SK-N-MC (cell line): ENCODE data around the gene CACNA1E.

ENCODE experiments used
- DNase-seq: peaks from one replicate; pipeline ENCODE4 v3.0.0-alpha.2; 2011; ENCODE audit warnings: low read depth, low spot score
- H3K27ac ChIP-seq: fragments of 200-600 bp; sonication (generic); 2 replicates; pipeline ENCODE4 v1.5.1; 2016; ENCODE audit warnings: mixed run types
- H3K36me3 ChIP-seq: fragments of 200-600 bp; sonication (generic); 2 replicates; pipeline ENCODE4 v1.6.1; 2017; ENCODE audit warnings: antibody characterized with exemption, low read length, mixed read lengths; ENCODE audit not compliant: insufficient read depth
- H3K4me3 ChIP-seq: fragments of 200-600 bp; sonication (generic); 2 replicates; pipeline ENCODE4 v1.5.1; 2016
- H3K9ac ChIP-seq: fragments of 200-600 bp; sonication (generic); 2 replicates; pipeline ENCODE4 v1.8.0; 2017; ENCODE audit warnings: mixed run types, mixed read lengths; ENCODE audit not compliant: insufficient read length
- H3K9me3 ChIP-seq: fragments of 200-600 bp; sonication (generic); 2 replicates; pipeline ENCODE4 v1.6.1; 2017; ENCODE audit warnings: low read depth, mild to moderate bottlenecking, antibody characterized with exemption, low read length, moderate library complexity, mixed read lengths
- EZH2 ChIP-seq: fragments of 200-600 bp; sonication (generic); IDR thresholded peaks from one replicate; pipeline ENCODE4 v1.6.1; 2017; ENCODE audit warnings: antibody characterized with exemption
- FOXP2 ChIP-seq: optimal IDR thresholded peaks from 2 replicates; pipeline ENCODE3; 2011; ENCODE audit warnings: mild to moderate bottlenecking, moderate library complexity; ENCODE audit not compliant: insufficient read depth; ENCODE audit errors: extremely low read length, control extremely low read depth
- POLR2AphosphoS5 ChIP-seq: IDR thresholded peaks from 2 replicates; pipeline ENCODE4 v1.6.1; 2012; ENCODE audit warnings: mild to moderate bottlenecking, low read depth, low read length, borderline replicate concordance

Gene CACNA1E

DNA sequence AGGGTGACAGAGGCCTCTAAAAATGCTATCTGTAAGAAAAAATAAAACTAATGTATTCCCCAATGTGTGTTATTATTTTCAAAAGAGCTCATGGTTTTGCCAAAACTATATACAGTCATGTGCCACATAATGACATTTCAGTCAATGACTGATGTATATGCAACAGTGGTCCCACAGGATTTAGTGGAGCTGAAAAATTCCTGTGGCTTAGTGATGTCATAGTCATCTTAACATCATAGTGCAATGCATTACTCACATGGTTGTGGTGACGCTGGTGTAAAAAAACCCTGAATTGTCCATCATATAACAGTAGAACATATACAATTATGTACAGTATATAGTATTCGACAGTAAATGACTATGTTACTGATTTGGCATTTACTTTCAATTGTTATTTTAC lies 172.4 kb downstream of the CACNA1E start:
- Histone ChIP-seq H3K27ac (no peak overlapping the region), H3K36me3 (no peaks in the 10 kb centered on the region), H3K9me3 (no peaks in the 10 kb centered on the region), H3K9ac (no peak overlapping the region), H3K4me3 (no peak overlapping the region)
- DNase-seq, result no peak
- no peak for TF ChIP-seq FOXP2
- TF ChIP-seq EZH2, result no peak
- no peak for TF ChIP-seq POLR2AphosphoS5

DNA sequence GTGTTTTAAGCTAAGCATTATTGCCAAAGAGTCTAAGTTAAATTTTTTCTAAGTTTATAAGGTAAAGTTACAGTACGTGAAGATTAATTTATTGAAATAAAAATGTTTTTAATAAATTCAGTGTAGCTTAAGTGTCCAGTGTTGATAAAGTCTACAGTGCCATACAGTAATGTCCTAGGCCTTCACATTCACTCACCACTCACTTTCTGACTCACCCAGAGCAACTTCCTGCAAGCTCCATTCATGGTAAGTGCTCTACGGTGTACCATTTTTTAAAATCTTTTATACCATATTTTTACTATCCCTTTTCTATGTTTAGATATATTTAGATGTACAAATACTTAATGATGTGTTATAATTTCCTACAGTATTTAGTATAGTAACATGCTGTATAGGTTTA lies 173.2 kb downstream of the CACNA1E start:
- Histone ChIP-seq H3K9ac (no peak overlapping the region), H3K36me3 (no peaks in the 10 kb centered on the region), H3K4me3 (no peak overlapping the region), H3K9me3 (no peaks in the 10 kb centered on the region), H3K27ac (no peak overlapping the region)
- no peak for DNase-seq
- TF ChIP-seq EZH2, result no peak
- TF ChIP-seq POLR2AphosphoS5, result no peak
- TF ChIP-seq FOXP2, result no peak

DNA sequence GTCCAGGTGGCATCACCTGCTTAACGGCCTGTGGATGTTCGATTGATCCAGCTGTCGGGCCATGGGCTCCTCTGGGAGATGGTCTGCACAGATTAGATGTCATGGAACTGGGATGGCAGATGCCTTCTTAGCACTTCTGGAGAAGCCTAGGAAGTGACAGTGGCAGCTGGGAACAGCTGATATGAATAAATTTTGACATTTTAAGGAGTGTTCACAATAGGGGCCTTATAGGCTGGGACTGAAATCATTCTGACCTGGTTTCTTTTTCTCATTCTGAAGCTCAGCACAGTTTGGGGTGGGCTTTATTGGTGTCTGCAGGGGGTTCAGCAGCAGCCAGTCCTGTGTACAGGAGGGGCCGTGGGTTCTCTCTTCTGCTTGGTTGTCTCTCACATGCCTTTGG lies 175.3 kb downstream of the CACNA1E start:
- no peak overlapping the region for H3K4me3 ChIP-seq
- H3K27ac ChIP-seq, result no peak overlapping the region
- TF ChIP-seq EZH2 (no peak), POLR2AphosphoS5 (no peak), FOXP2 (no peak)
- H3K9me3 ChIP-seq, result no peaks in the 10 kb centered on the region
- DNase-seq, result no peak
- H3K9ac ChIP-seq, result no peak overlapping the region
- H3K36me3 ChIP-seq, result no peaks in the 10 kb centered on the region

DNA sequence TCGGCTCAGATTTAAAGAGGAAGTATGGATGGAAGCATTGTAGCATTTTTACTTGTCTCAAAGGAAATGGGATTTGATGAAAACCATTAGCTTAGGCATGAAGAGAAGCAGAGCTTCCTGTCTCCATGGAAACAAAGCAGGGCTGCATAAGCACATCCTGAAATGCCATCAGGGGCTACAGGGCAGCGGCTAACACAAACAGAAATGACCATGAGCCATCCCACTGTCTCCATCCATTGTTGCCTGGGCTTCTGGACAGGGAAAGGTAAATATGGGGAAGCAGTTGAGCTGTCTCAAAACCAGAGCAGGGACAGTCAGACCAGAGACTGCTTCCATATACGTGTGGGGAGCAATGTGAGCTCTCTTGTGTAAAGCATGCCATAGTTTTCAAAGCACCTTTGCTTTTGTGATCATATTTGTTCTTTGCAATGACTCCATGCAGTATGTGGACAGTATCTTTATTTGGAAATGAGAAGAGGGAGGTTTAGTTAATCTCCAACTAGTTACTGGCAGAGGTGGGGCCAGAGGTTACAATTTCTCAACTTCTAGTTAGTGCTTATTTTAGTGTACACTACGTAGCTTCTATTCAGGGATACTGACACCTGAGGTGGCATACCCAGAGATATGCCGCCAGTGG lies 176.1 kb downstream of the CACNA1E start:
- no peaks in the 10 kb centered on the region for H3K36me3 ChIP-seq
- H3K9me3 ChIP-seq, result no peaks in the 10 kb centered on the region
- no peak for TF ChIP-seq EZH2
- no peak for TF ChIP-seq FOXP2
- TF ChIP-seq POLR2AphosphoS5, result no peak
- no peak overlapping the region for H3K9ac ChIP-seq
- no peak for DNase-seq
- no peak overlapping the region for H3K4me3 ChIP-seq
- no peak overlapping the region for H3K27ac ChIP-seq

GRCh38 chr1:181660621-181661020 lies 177.3 kb downstream of the CACNA1E start:
- Histone ChIP-seq H3K36me3 (no peaks in the 10 kb centered on the region), H3K9me3 (no peaks in the 10 kb centered on the region), H3K9ac (no peak overlapping the region), H3K4me3 (no peak overlapping the region), H3K27ac (no peak overlapping the region)
- DNase-seq, result no peak
- TF ChIP-seq FOXP2, result no peak
- no peak for TF ChIP-seq EZH2
- no peak for TF ChIP-seq POLR2AphosphoS5

DNA sequence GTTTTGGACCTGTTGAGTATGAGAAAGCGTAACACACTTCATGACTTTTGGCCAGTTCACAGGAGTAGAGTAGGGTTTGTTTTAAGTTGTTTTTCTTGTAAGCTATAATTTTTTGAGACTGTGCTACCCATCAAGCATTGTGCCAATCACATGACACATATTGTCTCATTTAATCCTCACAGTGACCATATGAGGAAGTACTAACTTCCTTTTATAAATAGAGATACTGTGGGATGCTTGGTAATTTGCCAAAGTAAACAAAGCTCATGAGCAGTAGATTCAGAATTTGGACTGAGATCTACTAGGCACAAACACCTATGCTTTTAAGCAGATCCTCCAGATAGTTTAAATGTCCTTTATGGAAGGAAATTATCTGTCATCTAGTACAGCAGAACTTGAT lies 178.3 kb downstream of the CACNA1E start:
- no peaks in the 10 kb centered on the region for H3K9me3 ChIP-seq
- no peak for DNase-seq
- no peak overlapping the region for H3K4me3 ChIP-seq
- no peak for TF ChIP-seq EZH2
- no peak for TF ChIP-seq POLR2AphosphoS5
- TF ChIP-seq FOXP2, result no peak
- no peak overlapping the region for H3K9ac ChIP-seq
- H3K27ac ChIP-seq, result no peak overlapping the region
- no peaks in the 10 kb centered on the region for H3K36me3 ChIP-seq

DNA sequence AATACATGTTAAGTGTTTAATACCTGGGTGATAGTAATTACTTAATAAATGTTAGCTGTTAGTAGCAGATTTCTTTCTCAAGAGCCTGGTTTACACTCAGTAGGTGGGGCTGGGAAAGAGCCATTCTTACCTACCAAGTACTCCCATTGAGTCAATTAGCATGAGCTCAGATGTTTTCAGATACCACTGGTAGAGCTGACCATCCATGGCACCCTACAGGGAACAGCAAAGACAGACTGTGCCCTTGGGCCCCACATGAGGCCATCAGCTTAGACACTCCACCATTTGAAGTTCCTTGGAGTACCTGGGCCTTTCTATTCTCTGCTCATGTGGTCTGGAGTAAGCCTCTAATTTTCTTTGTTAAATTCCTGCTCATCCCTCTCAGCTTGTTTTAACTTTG lies 179.3 kb downstream of the CACNA1E start:
- no peak for TF ChIP-seq FOXP2
- TF ChIP-seq EZH2, result no peak
- no peak for TF ChIP-seq POLR2AphosphoS5
- no peaks in the 10 kb centered on the region for H3K9me3 ChIP-seq
- H3K27ac ChIP-seq, result no peak overlapping the region
- no peaks in the 10 kb centered on the region for H3K36me3 ChIP-seq
- DNase-seq, result no peak
- H3K9ac ChIP-seq, result no peak overlapping the region
- no peak overlapping the region for H3K4me3 ChIP-seq

DNA sequence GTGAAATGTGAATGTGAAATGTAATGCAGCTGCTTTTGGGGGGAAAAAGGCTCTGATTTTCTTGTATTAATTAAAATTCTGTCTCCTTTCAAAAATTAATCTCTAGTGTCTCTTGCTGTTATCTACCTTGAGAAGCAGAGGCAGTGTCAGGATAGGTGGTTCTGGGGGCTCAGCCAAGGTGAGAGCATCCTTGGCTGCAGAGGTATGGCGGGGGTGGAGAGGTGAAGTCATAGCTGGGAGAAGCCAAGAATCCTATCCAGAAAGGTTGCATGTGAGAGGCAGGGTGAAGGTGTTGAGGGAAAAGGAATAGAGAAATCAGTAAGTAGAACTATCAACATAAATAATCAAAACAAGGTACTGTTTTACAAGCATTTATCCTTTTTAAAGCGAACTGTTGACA lies 181.2 kb downstream of the CACNA1E start:
- H3K36me3 ChIP-seq, result no peaks in the 10 kb centered on the region
- no peaks in the 10 kb centered on the region for H3K9me3 ChIP-seq
- H3K4me3 ChIP-seq, result no peak overlapping the region
- no peak overlapping the region for H3K9ac ChIP-seq
- H3K27ac ChIP-seq, result no peak overlapping the region
- DNase-seq, result no peak
- no peak for TF ChIP-seq EZH2

DNA sequence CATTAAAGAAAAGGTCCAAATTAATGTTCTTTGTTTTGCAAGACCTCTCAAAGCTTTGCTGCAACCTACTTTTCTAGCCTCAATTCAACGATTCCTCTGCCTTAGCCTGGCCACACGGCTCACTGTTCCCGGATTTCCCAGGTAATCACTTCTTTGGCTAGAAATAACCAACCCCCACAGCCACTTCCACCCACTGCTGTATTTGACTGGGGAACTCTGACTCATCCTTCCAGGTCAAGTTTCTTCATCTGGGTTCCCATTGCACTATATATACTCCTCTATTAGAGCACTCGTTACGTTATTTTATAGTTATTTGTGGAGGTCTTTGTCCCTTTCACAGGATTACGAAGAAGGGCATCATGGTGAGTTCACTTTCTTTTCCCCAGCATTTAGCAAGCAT lies 185.9 kb downstream of the CACNA1E start:
- DNase-seq, result no peak
- H3K36me3 ChIP-seq, result no peaks in the 10 kb centered on the region
- no peaks in the 10 kb centered on the region for H3K9me3 ChIP-seq
- TF ChIP-seq EZH2, result no peak
- no peak for TF ChIP-seq POLR2AphosphoS5
- no peak for TF ChIP-seq FOXP2
- no peak overlapping the region for H3K4me3 ChIP-seq
- no peak overlapping the region for H3K27ac ChIP-seq
- H3K9ac ChIP-seq, result no peak overlapping the region
